Smooth muscle cell (in vitro differentiated cells): ENCODE results near the gene AMPD2. TPM values are rescaled to one million over a fixed set of nuclear protein-coding genes. Genes with fewer than 3 reads are reported as not detected.
"Not testable (repeated sequence)": the region's sequence is repeated elsewhere in the genome, so short reads cannot be mapped to it uniquely, and the experiment has no call there.

Experiments used
- DNase-seq: peaks from one replicate; lab custom pipeline; 2025; ENCODE audit not compliant: unreplicated experiment; lab: John Stamatoyannopoulos, UW
- H2AFZ ChIP-seq: fragments of 200-600 bp; sonication (generic); 2 replicates; pipeline ENCODE4 v1.6.0; 2016; ENCODE audit warnings: antibody characterized with exemption, low read depth, mild to moderate bottlenecking
- H3F3A ChIP-seq: fragments of 200-600 bp; sonication (generic); 2 replicates; pipeline ENCODE4 v1.6.0; 2017; ENCODE audit warnings: antibody characterized with exemption, low read depth
- H3K27ac ChIP-seq: fragments of 200-600 bp; sonication (generic); 2 replicates; pipeline ENCODE4 v1.5.1; 2016; ENCODE audit warnings: low read depth, mild to moderate bottlenecking
- H3K27me3 ChIP-seq: fragments of 200-600 bp; sonication (generic); 2 replicates; pipeline ENCODE4 v1.6.1; 2016; ENCODE audit warnings: low read depth, mild to moderate bottlenecking
- H3K36me3 ChIP-seq: fragments of 200-600 bp; sonication (generic); 2 replicates; pipeline ENCODE4 v1.5.1; 2016; ENCODE audit warnings: low read depth
- H3K4me1 ChIP-seq: fragments of 200-600 bp; sonication (generic); 2 replicates; pipeline ENCODE4 v1.5.1; 2016; ENCODE audit warnings: low read depth
- H3K4me2 ChIP-seq: fragments of 200-600 bp; sonication (generic); 2 replicates; pipeline ENCODE4 v1.6.0; 2016; ENCODE audit warnings: mild to moderate bottlenecking
- H3K4me3 ChIP-seq: fragments of 200-600 bp; sonication (generic); 2 replicates; pipeline ENCODE4 v1.5.1; 2016; ENCODE audit warnings: mild to moderate bottlenecking
- H3K79me2 ChIP-seq: fragments of 200-600 bp; sonication (generic); 2 replicates; pipeline ENCODE4 v1.6.0; 2016; ENCODE audit warnings: low read depth, mild to moderate bottlenecking
- H3K9ac ChIP-seq: fragments of 200-600 bp; sonication (generic); 2 replicates; pipeline ENCODE4 v1.6.0; 2016; ENCODE audit warnings: low read depth
- H3K9me3 ChIP-seq: fragments of 200-600 bp; sonication (generic); replicated peaks from 2 replicates; pipeline ENCODE4 v1.5.1; 2016; ENCODE audit warnings: low read depth
- H4K20me1 ChIP-seq: fragments of 200-600 bp; sonication (generic); 2 replicates; pipeline ENCODE4 v1.6.0; 2016; ENCODE audit warnings: low read depth
- WGBS: methylation state at CpG from one replicate; pipeline ENCODE4 v1.1.7; 2016; ENCODE audit warnings: low lambda C conversion rate; 5-methylcytosine and 5-hydroxymethylcytosine counted together
- polyA plus RNA-seq: library from polyadenylated mRNA; unstranded; fragments of >200 nt; fragmentation: Nextera tagmentation; extraction: Ambion mirVana; gene quantifications from 2 replicates; pipeline ENCODE4 v1.2.1, GENCODE V29; 2016
- total RNA-seq: library from RNA; depleted of rRNA; stranded (reverse); fragments of >200 nt; gene quantifications from 2 replicates; pipeline ENCODE4 v1.2.3, GENCODE V29; 2014
- TF ChIP-seq, protein P1 (sequence below): fragments of 200-600 bp; sonication (generic); IDR thresholded peaks from 2 replicates; pipeline ENCODE4 v1.5.1; 2017; ENCODE audit warnings: borderline replicate concordance, mild to moderate bottlenecking, antibody characterized with exemption; ENCODE audit not compliant: insufficient read depth, poor library complexity, severe bottlenecking

AMPD2 gene
- total and polyA plus RNA-seq, 2 experiments from 2014 or later, result 57.4 to 104 TPM

DNA sequence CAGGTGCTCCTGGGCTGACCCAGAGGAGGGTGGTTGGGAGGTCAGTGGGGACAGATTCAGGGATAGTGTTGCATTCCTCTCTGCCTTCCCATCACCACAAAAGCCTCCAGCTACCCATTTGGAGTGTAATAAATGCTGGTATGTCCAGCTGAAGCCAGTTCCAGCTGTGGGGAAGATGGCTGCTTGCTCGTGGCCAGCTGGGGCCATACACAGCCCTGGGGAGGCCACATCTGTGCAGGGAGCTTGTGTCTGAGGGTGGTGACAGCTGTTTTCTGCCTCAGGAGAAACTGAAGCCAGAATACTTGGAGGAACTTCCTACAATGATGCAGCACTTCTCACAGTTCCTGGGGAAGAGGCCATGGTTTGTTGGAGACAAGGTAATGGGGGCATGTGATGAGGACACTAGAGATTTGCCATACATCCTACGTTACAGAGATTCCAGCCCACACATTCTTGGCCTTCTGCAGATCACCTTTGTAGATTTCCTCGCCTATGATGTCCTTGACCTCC is 39.0 kb downstream of the AMPD2 start:
- no peaks in the 10 kb centered on the region for H3F3A ChIP-seq
- H3K36me3 ChIP-seq, result no peaks in the 10 kb centered on the region
- H3K4me2 ChIP-seq, result no peak overlapping the region
- no peaks in the 10 kb centered on the region for H3K9me3 ChIP-seq
- H4K20me1 ChIP-seq, result no peaks in the 10 kb centered on the region
- no peak overlapping the region for H3K9ac ChIP-seq
- H3K4me3 ChIP-seq, result no peak overlapping the region
- no peak overlapping the region for H3K27ac ChIP-seq
- no peaks in the 10 kb centered on the region for H3K79me2 ChIP-seq
- no peak overlapping the region for H2AFZ ChIP-seq
- H3K27me3 ChIP-seq, result no peaks in the 10 kb centered on the region
- no peak for DNase-seq
- 60% methylated on average over 3 of the region's 3 CpGs for WGBS
- TF ChIP-seq, protein P1, sequence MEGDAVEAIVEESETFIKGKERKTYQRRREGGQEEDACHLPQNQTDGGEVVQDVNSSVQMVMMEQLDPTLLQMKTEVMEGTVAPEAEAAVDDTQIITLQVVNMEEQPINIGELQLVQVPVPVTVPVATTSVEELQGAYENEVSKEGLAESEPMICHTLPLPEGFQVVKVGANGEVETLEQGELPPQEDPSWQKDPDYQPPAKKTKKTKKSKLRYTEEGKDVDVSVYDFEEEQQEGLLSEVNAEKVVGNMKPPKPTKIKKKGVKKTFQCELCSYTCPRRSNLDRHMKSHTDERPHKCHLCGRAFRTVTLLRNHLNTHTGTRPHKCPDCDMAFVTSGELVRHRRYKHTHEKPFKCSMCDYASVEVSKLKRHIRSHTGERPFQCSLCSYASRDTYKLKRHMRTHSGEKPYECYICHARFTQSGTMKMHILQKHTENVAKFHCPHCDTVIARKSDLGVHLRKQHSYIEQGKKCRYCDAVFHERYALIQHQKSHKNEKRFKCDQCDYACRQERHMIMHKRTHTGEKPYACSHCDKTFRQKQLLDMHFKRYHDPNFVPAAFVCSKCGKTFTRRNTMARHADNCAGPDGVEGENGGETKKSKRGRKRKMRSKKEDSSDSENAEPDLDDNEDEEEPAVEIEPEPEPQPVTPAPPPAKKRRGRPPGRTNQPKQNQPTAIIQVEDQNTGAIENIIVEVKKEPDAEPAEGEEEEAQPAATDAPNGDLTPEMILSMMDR, result no peak
- no peaks in the 10 kb centered on the region for H3K4me1 ChIP-seq

DNA sequence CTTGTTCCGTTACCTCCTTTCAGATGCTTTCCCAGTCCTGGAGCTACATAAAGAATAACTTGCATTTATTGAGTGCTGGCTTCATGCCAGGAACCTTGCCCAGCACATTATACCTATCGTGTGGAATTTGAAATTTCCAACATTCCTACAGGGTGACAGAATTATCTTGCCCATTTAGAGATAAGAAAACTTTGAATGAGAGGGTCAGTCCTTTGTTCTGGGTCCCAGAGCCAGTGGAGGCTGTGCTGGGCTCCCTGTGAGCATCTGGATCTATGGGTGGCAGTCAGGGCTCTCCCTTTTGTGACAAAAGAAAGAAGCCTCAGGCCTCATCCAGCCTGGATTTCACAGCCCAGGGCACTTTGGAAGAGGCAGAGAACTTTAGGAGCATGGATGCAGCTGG is 39.5 kb downstream of the AMPD2 start:
- Histone ChIP-seq H3F3A (no peaks in the 10 kb centered on the region), H3K9me3 (no peaks in the 10 kb centered on the region), H2AFZ (no peak overlapping the region), H3K79me2 (no peaks in the 10 kb centered on the region), H3K4me3 (no peak overlapping the region), H3K27ac (no peak overlapping the region), H3K4me2 (no peak overlapping the region), H3K27me3 (no peaks in the 10 kb centered on the region), H3K9ac (no peak overlapping the region), H4K20me1 (no peaks in the 10 kb centered on the region), H3K36me3 (no peaks in the 10 kb centered on the region), H3K4me1 (no peaks in the 10 kb centered on the region)
- 90% methylated on average over 2 of the region's 2 CpGs for WGBS
- TF ChIP-seq, protein P1, result no peak
- no peak for DNase-seq

DNA sequence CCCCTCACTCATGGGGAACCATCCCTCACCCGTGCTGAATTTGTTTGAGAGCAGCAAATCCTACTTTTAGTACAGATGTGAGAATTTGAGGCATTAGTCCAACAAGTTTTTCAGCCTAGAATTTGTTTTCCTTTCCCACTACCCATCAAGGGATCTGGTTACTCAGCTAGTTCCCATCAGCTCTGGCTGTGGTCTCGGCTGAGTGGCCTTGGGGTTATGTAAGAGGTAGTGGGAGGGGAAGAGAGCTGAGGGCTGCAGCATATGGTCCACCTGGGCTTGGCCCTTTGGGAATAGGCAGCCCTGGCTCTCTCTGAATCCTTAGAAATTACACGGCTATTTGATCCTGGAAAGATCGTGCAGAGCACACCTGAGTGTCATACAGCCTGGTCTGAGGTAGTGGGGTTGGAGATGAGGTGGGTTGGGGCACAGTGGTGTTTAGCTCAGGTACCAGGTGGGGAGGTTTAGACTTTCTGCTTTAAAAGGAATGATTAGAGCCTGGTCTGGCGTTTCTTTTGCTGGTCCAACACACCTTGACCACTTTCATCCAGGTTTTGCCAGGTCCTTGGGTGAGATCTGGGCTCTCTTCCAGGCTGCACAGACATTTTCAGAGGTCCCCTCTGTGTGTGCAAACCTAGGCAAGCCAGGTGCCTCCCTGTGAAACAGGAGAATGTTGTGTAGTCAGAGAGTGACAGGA is 40.5 kb downstream of the AMPD2 start:
- no peak overlapping the region for H3K4me2 ChIP-seq
- no peaks in the 10 kb centered on the region for H3K9me3 ChIP-seq
- no peaks in the 10 kb centered on the region for H4K20me1 ChIP-seq
- H3K4me3 ChIP-seq, result no peak overlapping the region
- 94% methylated on average over 5 of the region's 5 CpGs for WGBS
- H3K79me2 ChIP-seq, result no peaks in the 10 kb centered on the region
- no peaks in the 10 kb centered on the region for H3F3A ChIP-seq
- TF ChIP-seq, protein P1, result no peak
- H2AFZ ChIP-seq, result no peak overlapping the region
- H3K4me1 ChIP-seq, result no peaks in the 10 kb centered on the region
- DNase-seq, result no peak
- no peaks in the 10 kb centered on the region for H3K27me3 ChIP-seq
- no peak overlapping the region for H3K27ac ChIP-seq
- H3K9ac ChIP-seq, result no peak overlapping the region
- H3K36me3 ChIP-seq, result no peaks in the 10 kb centered on the region

DNA sequence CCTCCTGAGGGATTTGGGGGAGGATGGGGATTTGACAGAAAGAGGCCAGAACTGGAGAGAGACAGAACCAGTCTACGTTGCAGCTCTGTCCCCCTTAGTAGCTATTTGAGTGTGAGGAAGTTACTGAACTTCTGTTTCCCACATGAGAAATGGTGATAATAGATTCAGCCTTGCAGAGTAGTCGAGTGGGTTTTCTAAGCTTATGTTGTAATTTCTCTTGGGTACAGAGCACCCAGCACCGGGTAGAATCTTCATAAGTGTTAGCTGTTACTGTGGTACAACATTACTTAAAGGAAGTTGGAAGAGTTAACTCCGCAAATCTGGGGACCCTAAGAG is 41.0 kb downstream of the AMPD2 start:
- 96% methylated on average over 3 of the region's 4 CpGs for WGBS
- H3K4me1 ChIP-seq, DNase-seq, H3K4me3 ChIP-seq, H3K9ac ChIP-seq, H3K4me2 ChIP-seq, H3K36me3 ChIP-seq, H3K27me3 ChIP-seq, H3K27ac ChIP-seq, H3F3A ChIP-seq, H4K20me1 ChIP-seq, H3K79me2 ChIP-seq, H2AFZ ChIP-seq, H3K9me3 ChIP-seq: not testable (repeated sequence)
